ENCODE results near the gene FSD1. TPM values are rescaled to one million over a fixed set of nuclear protein-coding genes. Genes with fewer than 3 reads are reported as not detected.

Gene FSD1
- polyA plus RNA-seq, 4 donors, result 1.3 to 3.2 (median 2.0) TPM

GRCh38 chr19:4337906-4338440 is 33.6 kb downstream of the FSD1 start:
- no peak for FAIRE-seq

GRCh38 chr19:4338441-4339355 is 34.3 kb downstream of the FSD1 start, which contains the start of gene STAP2:
STAP2 (minus strand) TSS chr19:4338827; CDS start chr19:4338753, 74 bp downstream.
- 11 to 35% (median 23%) methylated on average over 26 to 27 of the region's 27 CpGs for WGBS, 3 donors
- Histone ChIP-seq H3K27me3 (ENCODE audit: control insufficient read depth in 3 of 3, insufficient read depth in 3 of 3, low read length in 3 of 3) (no peaks in the 10 kb centered on the region), H3K4me1 (ENCODE audit: control insufficient read depth in 3 of 3, insufficient read depth in 2 of 3, low read depth in 1 of 3, low read length in 2 of 3) (peaks cover 0 to 34% (median 0%) of the 10 kb centered on the region in 3 donors), H3K36me3 (ENCODE audit: control insufficient read depth in 3 of 3, insufficient read depth in 2 of 3, low read depth in 1 of 3, low read length in 3 of 3) (peaks cover 0 to 12% (median 0%) of the 10 kb centered on the region in 3 donors), H3K4me3 (ENCODE audit: low read depth in 1 of 3, low read length in 3 of 3) (peak within 1 kb of the TSS; percentile 45 to 66 (median 51)), H3K27ac (ENCODE audit: low read depth in 1 of 3, low read length in 2 of 3) (peak within 1 kb of the TSS; percentile 94 to 98 (median 96)), H3K9me3 (ENCODE audit: control insufficient read depth in 2 of 2, insufficient read depth in 1 of 2, low read depth in 1 of 2, low read length in 1 of 2) (peaks cover 0 to 3% of the 10 kb centered on the region in 2 donors)
- FAIRE-seq (no peak), DNase-seq (peak; percentile 87 to 93)

More at GRCh38 chr19:4337906-4338440, 33.6 kb downstream of the FSD1 start:
- Histone ChIP-seq H3K36me3 (ENCODE audit: control insufficient read depth in 3 of 3, insufficient read depth in 2 of 3, low read depth in 1 of 3, low read length in 3 of 3) (peaks cover 0 to 18% (median 0%) of the 10 kb centered on the region in 3 donors), H3K9me3 (ENCODE audit: control insufficient read depth in 2 of 2, insufficient read depth in 1 of 2, low read depth in 1 of 2, low read length in 1 of 2) (peaks cover 0 to 3% of the 10 kb centered on the region in 2 donors), H3K27ac (ENCODE audit: low read depth in 1 of 3, low read length in 2 of 3) (peak overlapping the region; percentile 94 to 98 (median 96)), H3K27me3 (ENCODE audit: control insufficient read depth in 3 of 3, insufficient read depth in 3 of 3, low read length in 3 of 3) (no peaks in the 10 kb centered on the region), H3K4me3 (ENCODE audit: low read depth in 1 of 3, low read length in 3 of 3) (peak overlapping the region; percentile 45 to 66 (median 51)), H3K4me1 (ENCODE audit: control insufficient read depth in 3 of 3, insufficient read depth in 2 of 3, low read depth in 1 of 3, low read length in 2 of 3) (peaks cover 0 to 34% (median 0%) of the 10 kb centered on the region in 3 donors)
- peak; percentile 84 to 94 for DNase-seq
- WGBS, 3 donors, result 6 to 12% (median 6%) methylated on average over 14 of the region's 14 CpGs

DNA sequence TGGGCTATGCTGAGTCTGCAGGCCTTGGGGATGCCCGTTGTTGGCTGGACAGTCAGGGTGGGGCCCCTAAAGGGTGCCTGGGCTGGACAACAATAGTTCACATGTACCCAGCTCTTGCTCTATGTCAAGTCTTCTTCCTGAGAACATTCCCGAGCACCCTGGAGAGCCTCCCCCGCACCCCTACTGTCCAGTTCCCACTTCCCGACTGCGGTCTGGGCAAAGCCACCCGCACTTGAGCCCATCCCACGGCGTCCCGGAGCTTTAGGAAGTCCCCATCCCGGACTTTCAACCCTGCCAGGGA is 37.9 kb downstream of the FSD1 start:
- H3K27me3 ChIP-seq (ENCODE audit: control insufficient read depth in 3 of 3, insufficient read depth in 3 of 3, low read length in 3 of 3), result no peaks in the 10 kb centered on the region
- peak overlapping the region; percentile 81 to 94 (median 87) for H3K27ac ChIP-seq (ENCODE audit: low read depth in 1 of 3, low read length in 2 of 3)
- DNase-seq, result no peak
- H3K36me3 ChIP-seq (ENCODE audit: control insufficient read depth in 3 of 3, insufficient read depth in 2 of 3, low read depth in 1 of 3, low read length in 3 of 3), result peaks cover 0 to 19% (median 0%) of the 10 kb centered on the region in 3 donors
- peaks cover 0 to 5% of the 10 kb centered on the region in 2 donors for H3K9me3 ChIP-seq (ENCODE audit: control insufficient read depth in 2 of 2, insufficient read depth in 1 of 2, low read depth in 1 of 2, low read length in 1 of 2)
- WGBS, 3 donors, result 2 to 4% (median 3%) methylated on average over 9 to 10 of the region's 10 CpGs
- H3K4me1 ChIP-seq (ENCODE audit: control insufficient read depth in 3 of 3, insufficient read depth in 2 of 3, low read depth in 1 of 3, low read length in 2 of 3), result peaks cover 0 to 42% (median 0%) of the 10 kb centered on the region in 3 donors
- FAIRE-seq, result no peak
- H3K4me3 ChIP-seq (ENCODE audit: low read depth in 1 of 3, low read length in 3 of 3), result peak overlapping the region in 2 of 3 donors; percentile 25 to 46

GRCh38 chr19:4342615-4343369 is 38.4 kb downstream of the FSD1 start:
- WGBS, 3 donors, result 0% methylated on average over 39 of the region's 39 CpGs
- no peaks in the 10 kb centered on the region for H3K27me3 ChIP-seq (ENCODE audit: control insufficient read depth in 3 of 3, insufficient read depth in 3 of 3, low read length in 3 of 3)
- H3K4me1 ChIP-seq (ENCODE audit: control insufficient read depth in 3 of 3, insufficient read depth in 2 of 3, low read depth in 1 of 3, low read length in 2 of 3), result peaks cover 0 to 39% (median 0%) of the 10 kb centered on the region in 3 donors
- peak overlapping the region; percentile 73 to 92 (median 84) for H3K4me3 ChIP-seq (ENCODE audit: low read depth in 1 of 3, low read length in 3 of 3)
- FAIRE-seq (peak; percentile 55), DNase-seq (peak; percentile 99 to 100)
- peaks cover 0 to 5% of the 10 kb centered on the region in 2 donors for H3K9me3 ChIP-seq (ENCODE audit: control insufficient read depth in 2 of 2, insufficient read depth in 1 of 2, low read depth in 1 of 2, low read length in 1 of 2)
- H3K27ac ChIP-seq (ENCODE audit: low read depth in 1 of 3, low read length in 2 of 3), result peak overlapping the region; percentile 94 to 99 (median 99)
- H3K36me3 ChIP-seq (ENCODE audit: control insufficient read depth in 3 of 3, insufficient read depth in 2 of 3, low read depth in 1 of 3, low read length in 3 of 3), result peaks cover 0 to 22% (median 0%) of the 10 kb centered on the region in 3 donors

GRCh38 chr19:4343370-4344307 is 39.2 kb downstream of the FSD1 start, which contains the start of gene MPND:
MPND (plus strand) TSS chr19:4343562; CDS start chr19:4343594, 32 bp downstream.
- Histone ChIP-seq H3K9me3 (ENCODE audit: control insufficient read depth in 2 of 2, insufficient read depth in 1 of 2, low read depth in 1 of 2, low read length in 1 of 2) (peaks cover 0 to 5% of the 10 kb centered on the region in 2 donors), H3K27me3 (ENCODE audit: control insufficient read depth in 3 of 3, insufficient read depth in 3 of 3, low read length in 3 of 3) (no peaks in the 10 kb centered on the region), H3K36me3 (ENCODE audit: control insufficient read depth in 3 of 3, insufficient read depth in 2 of 3, low read depth in 1 of 3, low read length in 3 of 3) (peaks cover 0 to 24% (median 0%) of the 10 kb centered on the region in 3 donors), H3K27ac (ENCODE audit: low read depth in 1 of 3, low read length in 2 of 3) (peak within 1 kb of the TSS; percentile 94 to 99 (median 99)), H3K4me1 (ENCODE audit: control insufficient read depth in 3 of 3, insufficient read depth in 2 of 3, low read depth in 1 of 3, low read length in 2 of 3) (peaks cover 0 to 34% (median 0%) of the 10 kb centered on the region in 3 donors), H3K4me3 (ENCODE audit: low read depth in 1 of 3, low read length in 3 of 3) (peak within 1 kb of the TSS; percentile 73 to 92 (median 84))
- FAIRE-seq (no peak), DNase-seq (peak; percentile 92 to 95)
- WGBS, 3 donors, result 4 to 5% (median 4%) methylated on average over 46 to 101 of the region's 101 CpGs

DNA sequence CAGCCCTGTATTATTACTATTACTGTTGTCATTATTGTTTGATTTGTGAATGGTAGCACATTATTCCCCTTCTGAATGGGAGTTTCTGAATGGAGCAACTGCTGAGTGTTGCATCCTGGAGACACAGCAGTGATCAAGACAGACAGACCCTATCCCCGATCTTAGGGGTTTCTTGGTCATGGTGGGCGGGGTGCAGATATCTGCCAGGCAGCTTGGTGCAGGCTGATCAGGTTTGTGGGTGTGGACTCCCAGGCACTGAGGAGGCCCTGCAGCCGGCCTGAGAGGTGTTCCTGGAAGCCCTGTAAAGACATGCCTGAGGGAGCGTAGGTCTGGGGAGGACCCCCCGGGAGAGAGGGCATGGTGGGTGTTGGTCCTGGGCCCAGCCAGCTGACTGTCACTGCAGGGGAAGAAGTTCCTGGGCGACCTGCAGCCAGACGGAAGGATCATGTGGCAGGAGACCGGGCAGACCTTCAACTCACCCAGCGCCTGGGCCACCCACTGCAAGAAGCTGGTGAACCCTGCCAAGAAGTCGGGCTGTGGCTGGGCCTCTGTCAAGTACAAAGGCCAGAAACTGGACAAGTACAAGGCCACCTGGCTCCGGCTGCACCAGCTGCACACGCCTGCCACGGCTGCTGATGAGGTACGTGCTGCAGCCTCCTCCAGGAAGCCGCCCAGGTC is 41.1 kb downstream of the FSD1 start:
- WGBS, 3 donors, result 40 to 81% (median 57%) methylated on average over 13 to 15 of the region's 15 CpGs
- FAIRE-seq, result no peak
- Histone ChIP-seq H3K36me3 (ENCODE audit: control insufficient read depth in 3 of 3, insufficient read depth in 2 of 3, low read depth in 1 of 3, low read length in 3 of 3) (peaks cover 0 to 38% (median 3%) of the 10 kb centered on the region in 3 donors), H3K27me3 (ENCODE audit: control insufficient read depth in 3 of 3, insufficient read depth in 3 of 3, low read length in 3 of 3) (no peaks in the 10 kb centered on the region), H3K27ac (ENCODE audit: low read depth in 1 of 3, low read length in 2 of 3) (peak overlapping the region in 1 of 3 donors; percentile 2), H3K4me1 (ENCODE audit: control insufficient read depth in 3 of 3, insufficient read depth in 2 of 3, low read depth in 1 of 3, low read length in 2 of 3) (peaks cover 0 to 24% (median 0%) of the 10 kb centered on the region in 3 donors), H3K9me3 (ENCODE audit: control insufficient read depth in 2 of 2, insufficient read depth in 1 of 2, low read depth in 1 of 2, low read length in 1 of 2) (peaks cover 0 to 5% of the 10 kb centered on the region in 2 donors), H3K4me3 (ENCODE audit: low read depth in 1 of 3, low read length in 3 of 3) (peak overlapping the region in 1 of 3 donors; percentile 8)
- peak in 1 of 2 donors; percentile 67 for DNase-seq

DNA sequence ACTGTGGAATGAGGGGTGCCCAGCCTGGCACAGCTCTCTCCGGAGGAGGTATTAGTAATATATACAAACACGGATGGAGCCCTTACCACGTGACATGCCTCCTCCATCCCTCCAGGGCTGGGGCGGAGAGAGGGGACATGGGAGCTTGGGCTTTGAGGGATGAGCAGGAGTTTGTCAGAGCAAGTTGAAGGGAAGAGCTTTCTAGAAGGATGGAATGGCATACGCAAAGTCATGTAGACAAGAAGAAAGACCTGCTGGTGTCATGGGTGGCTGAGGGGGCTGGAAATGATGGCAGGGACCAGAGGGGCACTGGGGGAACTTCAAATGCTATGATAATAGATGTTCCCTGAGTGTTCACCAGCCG is 41.6 kb downstream of the FSD1 start:
- Histone ChIP-seq H3K9me3 (ENCODE audit: control insufficient read depth in 2 of 2, insufficient read depth in 1 of 2, low read depth in 1 of 2, low read length in 1 of 2) (peaks cover 0 to 5% of the 10 kb centered on the region in 2 donors), H3K4me1 (ENCODE audit: control insufficient read depth in 3 of 3, insufficient read depth in 2 of 3, low read depth in 1 of 3, low read length in 2 of 3) (peaks cover 0 to 19% (median 0%) of the 10 kb centered on the region in 3 donors), H3K4me3 (ENCODE audit: low read depth in 1 of 3, low read length in 3 of 3) (no peak overlapping the region), H3K27ac (ENCODE audit: low read depth in 1 of 3, low read length in 2 of 3) (no peak overlapping the region), H3K36me3 (ENCODE audit: control insufficient read depth in 3 of 3, insufficient read depth in 2 of 3, low read depth in 1 of 3, low read length in 3 of 3) (peaks cover 0 to 43% (median 3%) of the 10 kb centered on the region in 3 donors), H3K27me3 (ENCODE audit: control insufficient read depth in 3 of 3, insufficient read depth in 3 of 3, low read length in 3 of 3) (no peaks in the 10 kb centered on the region)
- no peak for DNase-seq
- no peak for FAIRE-seq
- WGBS, 3 donors, result 89 to 95% (median 94%) methylated on average over 6 of the region's 6 CpGs
